Tibial nerve (tissue), 3 donors: ENCODE measurements around the gene KCNH3.

Source experiments
- EP300 ChIP-seq, 2 donors: sonication (generic); formaldehyde crosslinking; IDR thresholded peaks; one replicate each; pipeline ENCODE4 v1.6.1; 2017; ENCODE audit warnings: antibody characterized with exemption in 2 of 2, mild to moderate bottlenecking in 1 of 2
- POLR2A ChIP-seq, 2 donors: fragments of 450-650 bp; IDR thresholded peaks; one replicate each; pipeline ENCODE4 v1.6.1; 2017; ENCODE audit warnings: antibody characterized with exemption in 2 of 2, mild to moderate bottlenecking in 2 of 2, moderate library complexity in 2 of 2

GRCh38 chr12:49560695-49561094 is 21.9 kb downstream of the KCNH3 start:
- no peak for TF ChIP-seq POLR2A (IDR thresholded peaks at IDR 0.05)
- TF ChIP-seq EP300 (IDR thresholded peaks at IDR 0.05): no peak
